Measurements from ENCODE around the gene HDGFL3.

The HDGFL3 gene

DNA sequence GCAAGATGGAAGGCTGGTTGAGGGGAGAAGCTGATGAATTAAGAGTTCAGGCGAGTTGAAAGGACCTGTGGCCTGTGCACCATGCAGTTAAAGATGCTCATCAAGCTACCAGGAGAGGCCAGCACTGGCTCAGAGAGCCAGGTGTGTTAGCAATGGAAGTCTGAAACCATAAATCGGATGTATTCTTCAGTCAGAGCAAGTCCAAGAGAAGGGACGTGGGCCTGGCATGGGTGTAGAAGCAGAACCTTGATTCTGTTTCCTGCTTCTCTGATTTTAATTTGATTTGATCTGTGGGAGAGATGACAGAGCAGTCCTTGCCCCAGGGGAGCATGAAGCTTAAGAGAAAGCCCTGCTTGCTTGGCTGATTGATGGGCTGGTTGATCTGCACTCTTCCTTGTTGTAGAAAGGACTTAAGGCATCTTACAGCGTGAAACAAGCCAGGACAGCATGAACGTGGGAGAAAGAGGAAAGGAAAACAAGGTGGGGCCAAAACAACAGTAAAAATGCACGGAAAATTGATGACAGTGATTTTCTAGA lies 89.3 kb downstream of the HDGFL3 start:
- H3K9me3 ChIP-seq (ENCODE audit: severe bottlenecking), result no peaks in the 10 kb centered on the region
- H3K27me3 ChIP-seq (ENCODE audit: insufficient read depth, poor library complexity, severe bottlenecking), result no peaks in the 10 kb centered on the region
- ATAC-seq (ENCODE audit: low read depth) (peak; percentile 43; the same call in 1 of the 3 replicates), DNase-seq (ENCODE audit: low spot score) (no peak)
- no peak overlapping the region for H3K4me3 ChIP-seq (ENCODE audit: severe bottlenecking)
- H3K4me1 ChIP-seq (ENCODE audit: insufficient read depth, poor library complexity, severe bottlenecking), result no peaks in the 10 kb centered on the region
- no peak overlapping the region for H3K27ac ChIP-seq (ENCODE audit: poor library complexity, severe bottlenecking)
- TF ChIP-seq, protein P1, sequence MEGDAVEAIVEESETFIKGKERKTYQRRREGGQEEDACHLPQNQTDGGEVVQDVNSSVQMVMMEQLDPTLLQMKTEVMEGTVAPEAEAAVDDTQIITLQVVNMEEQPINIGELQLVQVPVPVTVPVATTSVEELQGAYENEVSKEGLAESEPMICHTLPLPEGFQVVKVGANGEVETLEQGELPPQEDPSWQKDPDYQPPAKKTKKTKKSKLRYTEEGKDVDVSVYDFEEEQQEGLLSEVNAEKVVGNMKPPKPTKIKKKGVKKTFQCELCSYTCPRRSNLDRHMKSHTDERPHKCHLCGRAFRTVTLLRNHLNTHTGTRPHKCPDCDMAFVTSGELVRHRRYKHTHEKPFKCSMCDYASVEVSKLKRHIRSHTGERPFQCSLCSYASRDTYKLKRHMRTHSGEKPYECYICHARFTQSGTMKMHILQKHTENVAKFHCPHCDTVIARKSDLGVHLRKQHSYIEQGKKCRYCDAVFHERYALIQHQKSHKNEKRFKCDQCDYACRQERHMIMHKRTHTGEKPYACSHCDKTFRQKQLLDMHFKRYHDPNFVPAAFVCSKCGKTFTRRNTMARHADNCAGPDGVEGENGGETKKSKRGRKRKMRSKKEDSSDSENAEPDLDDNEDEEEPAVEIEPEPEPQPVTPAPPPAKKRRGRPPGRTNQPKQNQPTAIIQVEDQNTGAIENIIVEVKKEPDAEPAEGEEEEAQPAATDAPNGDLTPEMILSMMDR (IDR thresholded peaks at IDR 0.05; ENCODE audit: poor library complexity, severe bottlenecking), result no peak
- peaks cover 4% of the 10 kb centered on the region; the same call in 1 of the 2 replicates for H3K36me3 ChIP-seq (ENCODE audit: low read depth)

DNA sequence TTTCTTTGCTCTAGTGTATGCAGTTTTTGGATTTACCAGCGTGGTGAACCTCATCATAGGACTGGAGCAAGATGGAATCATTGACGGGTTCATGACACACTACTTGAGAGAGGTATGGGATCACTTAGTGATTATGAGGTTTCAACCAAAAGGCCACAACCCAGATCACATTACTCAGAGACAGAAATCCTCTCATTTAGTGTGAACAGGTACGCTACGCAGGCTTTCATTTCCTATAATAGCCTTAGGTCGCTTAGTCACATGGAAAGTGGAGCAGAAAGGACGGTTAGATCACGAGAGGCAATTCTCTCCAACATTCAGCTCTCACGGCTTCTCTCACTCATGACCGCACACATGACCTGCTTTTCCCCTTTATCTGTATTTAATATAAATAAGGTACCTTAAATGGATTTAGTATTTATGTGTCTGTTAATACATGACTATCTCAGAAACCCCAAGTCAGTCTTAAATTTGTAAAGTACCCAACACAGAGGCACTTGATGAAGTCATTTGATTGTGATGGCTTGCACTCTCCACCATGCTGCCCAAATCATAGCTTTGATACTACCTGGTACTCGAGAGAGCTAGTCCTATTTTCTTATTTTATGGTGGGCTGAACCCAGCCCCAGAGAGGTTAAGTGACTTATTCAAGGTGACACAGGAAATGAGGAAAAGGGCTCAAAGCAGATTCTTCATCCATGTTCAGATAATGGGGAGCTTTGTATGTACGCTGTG lies 91.6 kb downstream of the HDGFL3 start:
- Histone ChIP-seq H3K4me3 (ENCODE audit: severe bottlenecking) (no peak overlapping the region), H3K27me3 (ENCODE audit: insufficient read depth, poor library complexity, severe bottlenecking) (no peaks in the 10 kb centered on the region), H3K4me1 (ENCODE audit: insufficient read depth, poor library complexity, severe bottlenecking) (no peaks in the 10 kb centered on the region), H3K36me3 (ENCODE audit: low read depth) (no peaks in the 10 kb centered on the region), H3K9me3 (ENCODE audit: severe bottlenecking) (no peaks in the 10 kb centered on the region), H3K27ac (ENCODE audit: poor library complexity, severe bottlenecking) (no peak overlapping the region)
- DNase-seq (ENCODE audit: low spot score) (no peak), ATAC-seq (ENCODE audit: low read depth) (no peak)
- TF ChIP-seq, protein P1 (IDR thresholded peaks at IDR 0.05; ENCODE audit: poor library complexity, severe bottlenecking), result no peak

DNA sequence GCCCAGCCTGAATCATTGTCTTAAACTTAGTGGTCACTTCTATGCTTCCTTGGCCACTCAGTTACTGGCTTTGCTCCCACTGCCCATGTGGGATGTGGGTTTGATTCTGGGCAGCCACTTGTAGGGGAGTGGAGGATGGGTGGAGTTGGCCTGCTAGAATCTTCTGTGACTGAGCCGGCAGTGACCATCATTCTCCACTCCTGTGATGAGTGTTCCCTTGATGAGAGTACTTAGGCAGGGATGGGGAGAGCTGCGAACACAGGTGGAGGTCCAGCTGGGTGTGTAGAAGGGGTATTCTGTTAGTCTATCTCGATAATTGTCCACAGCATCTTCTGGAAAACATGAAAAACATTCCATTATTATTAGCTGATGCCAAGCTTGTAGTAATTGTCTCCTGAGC lies 92.2 kb downstream of the HDGFL3 start:
- Histone ChIP-seq H3K9me3 (ENCODE audit: severe bottlenecking) (no peaks in the 10 kb centered on the region), H3K36me3 (ENCODE audit: low read depth) (no peaks in the 10 kb centered on the region), H3K27me3 (ENCODE audit: insufficient read depth, poor library complexity, severe bottlenecking) (no peaks in the 10 kb centered on the region), H3K4me3 (ENCODE audit: severe bottlenecking) (no peak overlapping the region), H3K4me1 (ENCODE audit: insufficient read depth, poor library complexity, severe bottlenecking) (no peaks in the 10 kb centered on the region), H3K27ac (ENCODE audit: poor library complexity, severe bottlenecking) (no peak overlapping the region)
- ATAC-seq (ENCODE audit: low read depth) (no peak), DNase-seq (ENCODE audit: low spot score) (no peak)
- TF ChIP-seq, protein P1 (IDR thresholded peaks at IDR 0.05; ENCODE audit: poor library complexity, severe bottlenecking), result no peak

DNA sequence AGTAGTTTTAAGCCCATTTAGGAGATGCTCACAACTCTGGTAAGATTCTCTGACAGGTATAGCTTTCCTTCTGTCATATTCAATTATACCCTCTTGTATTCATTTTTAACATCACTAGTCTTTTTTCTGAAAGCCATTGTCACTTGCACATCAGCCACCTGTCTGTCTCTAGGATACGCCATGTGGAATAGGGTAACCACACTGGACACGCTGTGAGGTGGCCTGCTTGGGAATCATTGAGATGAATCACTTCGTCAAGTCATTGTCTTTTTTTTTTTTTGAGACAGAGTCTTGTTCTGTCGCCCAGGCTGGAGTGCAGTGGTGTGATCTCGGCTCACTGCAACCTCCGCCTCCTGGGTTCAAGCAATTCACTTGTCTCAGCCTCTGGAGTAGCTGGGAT lies 92.8 kb downstream of the HDGFL3 start:
- TF ChIP-seq, protein P1 (IDR thresholded peaks at IDR 0.05; ENCODE audit: poor library complexity, severe bottlenecking), result no peak
- Histone ChIP-seq H3K4me3 (ENCODE audit: severe bottlenecking) (no peak overlapping the region), H3K4me1 (ENCODE audit: insufficient read depth, poor library complexity, severe bottlenecking) (no peaks in the 10 kb centered on the region), H3K27me3 (ENCODE audit: insufficient read depth, poor library complexity, severe bottlenecking) (no peaks in the 10 kb centered on the region), H3K27ac (ENCODE audit: poor library complexity, severe bottlenecking) (no peak overlapping the region), H3K9me3 (ENCODE audit: severe bottlenecking) (no peaks in the 10 kb centered on the region), H3K36me3 (ENCODE audit: low read depth) (no peaks in the 10 kb centered on the region)
- DNase-seq (ENCODE audit: low spot score), result no peak
- ATAC-seq (ENCODE audit: low read depth), result no peak

Measured in RWPE2 (cell line).